Thyroid gland (tissue), 4 donors: ENCODE data around the gene POLR1D.

Experiments
- CTCF ChIP-seq, 6 experiments: fragments of 200-600 bp in 3 of 6; fragments of 450-650 bp in 3 of 6; sonication (generic) in 3 of 6; IDR thresholded peaks; one replicate each; pipeline ENCODE4 v1.5.1; 2016 to 2019; ENCODE audit warnings: antibody characterized with exemption in 6 of 6, mild to moderate bottlenecking in 2 of 6, inconsistent platforms in 1 of 6, moderate library complexity in 1 of 6
- POLR2A ChIP-seq, 2 donors: fragments of 450-650 bp; IDR thresholded peaks; one replicate each; pipeline ENCODE4 v1.6.1; 2017; ENCODE audit warnings: antibody characterized with exemption in 2 of 2, mild to moderate bottlenecking in 2 of 2, moderate library complexity in 1 of 2

GRCh38 chr13:27605610-27606200 lies 16.0 kb upstream of the POLR1D start:
- TF ChIP-seq CTCF (IDR thresholded peaks at IDR 0.05) (no peak), POLR2A (IDR thresholded peaks at IDR 0.05) (no peak)
